Activated effector memory CD4-positive, alpha-beta T cell treated with anti-CD3 and anti-CD28 coated beads, Interleukin-2, amount 50 U/mL, for 16 hours (primary cell): ENCODE measurements around the gene TINCR.
"Not testable (repeated sequence)": the region's sequence is repeated elsewhere in the genome, so short reads cannot be mapped to it uniquely, and the experiment has no call there.

Source experiments
- DNase-seq: peaks from one replicate; pipeline ENCODE4 v3.0.0-alpha.2; 2020

Gene TINCR

DNA sequence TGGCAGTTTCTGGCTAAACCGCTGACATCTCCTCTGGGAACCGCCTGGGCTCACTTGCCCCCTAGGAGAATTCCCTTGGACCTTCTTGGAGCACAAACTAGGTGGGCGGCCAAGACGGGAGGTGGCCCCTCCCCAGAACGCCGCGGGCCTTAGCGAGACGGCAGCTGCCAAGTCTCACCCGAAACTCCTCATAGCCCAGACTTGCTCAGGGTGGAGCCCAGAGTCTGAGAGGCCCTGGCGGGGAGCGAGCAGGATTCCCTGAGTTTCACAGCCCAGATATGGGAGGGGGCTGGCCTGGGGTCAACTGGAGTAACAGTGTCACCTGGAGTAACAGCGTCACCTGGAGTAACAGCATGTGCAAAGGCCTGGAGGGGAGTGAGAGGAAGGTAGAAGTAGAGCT, 10.1 kb downstream of the TINCR start:
- no peak for DNase-seq

DNA sequence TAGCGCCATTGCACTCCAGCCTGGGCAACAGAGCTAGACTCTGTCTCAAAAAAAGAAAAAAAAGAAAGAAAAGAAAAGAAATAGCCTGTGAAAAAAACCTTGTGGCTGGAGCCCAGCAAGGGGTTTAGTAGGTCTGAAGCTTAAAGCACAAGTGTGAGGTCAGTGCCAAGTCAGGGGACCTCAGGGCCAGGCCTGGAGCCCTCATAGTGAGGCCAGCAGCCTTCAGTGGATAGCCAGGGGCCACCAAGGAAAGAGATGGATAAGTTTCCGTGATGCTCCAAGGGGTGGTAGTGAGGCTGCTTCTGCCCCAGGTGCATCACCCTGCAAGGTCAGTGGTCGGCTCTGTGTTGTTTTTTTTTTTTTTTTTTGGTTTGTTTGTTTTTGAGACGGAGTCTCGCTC, 12.9 kb downstream of the TINCR start:
- no peak for DNase-seq

DNA sequence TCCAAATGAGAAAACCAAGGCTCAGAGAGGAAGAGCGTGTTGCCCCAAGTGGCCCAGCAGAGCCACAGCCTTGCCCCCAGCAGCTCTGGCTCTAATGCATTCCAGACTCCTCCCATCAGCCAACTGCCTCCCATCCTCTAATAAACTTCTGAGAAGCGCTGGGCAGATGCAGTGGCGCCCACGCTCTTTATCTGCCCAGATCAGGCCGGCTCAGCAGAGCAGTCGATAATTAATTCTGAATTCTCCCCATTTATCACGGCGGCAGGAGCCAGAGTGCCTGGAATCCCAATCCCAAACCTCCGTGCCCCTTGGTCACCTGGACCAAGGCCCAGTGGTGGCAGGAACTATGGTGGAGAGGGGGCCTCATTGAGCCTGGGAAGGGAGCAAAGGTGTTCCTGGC, 13.9 kb downstream of the TINCR start:
- DNase-seq, result no peak

DNA sequence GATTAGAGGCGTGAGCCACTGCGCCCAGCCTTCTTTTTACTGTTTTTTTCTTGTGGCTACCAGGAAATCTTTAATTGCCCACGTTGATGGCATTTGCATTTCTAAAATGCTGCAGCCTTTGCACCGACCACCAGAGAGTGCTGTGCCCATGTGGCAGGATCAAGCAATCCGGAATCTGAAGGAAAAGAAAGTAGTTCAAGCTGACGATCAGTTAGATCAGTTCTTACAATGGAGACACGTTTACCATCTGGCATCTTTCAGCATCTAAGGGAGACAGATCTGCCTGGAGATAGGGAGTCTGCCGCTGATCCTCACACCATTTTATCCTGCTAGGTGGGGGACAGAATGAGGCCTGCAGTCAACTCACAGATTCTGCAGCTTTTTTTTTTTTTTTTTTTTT, 19.9 kb downstream of the TINCR start:
- no peak for DNase-seq

DNA sequence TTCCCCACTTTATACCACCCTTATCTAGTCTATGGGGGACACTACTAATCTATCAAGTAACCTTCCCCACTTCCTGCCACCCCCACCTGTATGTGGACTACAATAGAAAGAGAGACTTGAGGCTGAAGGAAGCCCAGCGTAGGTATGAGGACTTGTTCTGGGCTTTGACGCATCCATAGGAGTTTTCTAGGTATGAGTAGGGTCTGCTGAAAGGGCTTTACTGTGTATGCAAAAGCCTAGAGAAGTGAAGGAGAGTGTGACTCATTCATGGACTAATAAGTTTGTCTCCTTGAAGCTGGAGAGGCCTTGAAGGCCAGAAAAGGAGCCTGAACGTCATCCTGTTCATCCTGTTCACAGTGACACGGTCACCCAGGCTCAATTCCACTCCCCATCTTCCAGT, 21.8 kb downstream of the TINCR start:
- DNase-seq, result no peak

DNA sequence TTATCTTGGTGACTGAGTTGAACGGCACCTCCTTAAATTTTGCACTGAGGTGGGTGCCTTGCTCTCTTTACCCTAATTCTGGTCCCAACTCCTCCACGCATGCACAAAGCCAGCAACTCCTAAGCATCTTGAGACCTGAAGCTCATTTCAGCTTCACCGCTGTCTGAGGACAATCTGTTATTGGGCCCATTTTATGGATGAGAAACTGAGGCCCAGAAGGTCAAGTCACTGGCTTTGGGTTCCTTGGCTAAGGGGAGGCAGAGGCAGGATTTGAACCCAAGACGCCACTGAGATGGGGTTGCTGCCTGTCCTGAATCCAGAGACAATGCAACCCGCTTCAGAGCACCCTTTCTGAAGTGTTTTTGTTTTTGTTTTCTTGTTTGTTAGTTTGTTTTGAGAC, 22.7 kb downstream of the TINCR start:
- DNase-seq, result no peak

DNA sequence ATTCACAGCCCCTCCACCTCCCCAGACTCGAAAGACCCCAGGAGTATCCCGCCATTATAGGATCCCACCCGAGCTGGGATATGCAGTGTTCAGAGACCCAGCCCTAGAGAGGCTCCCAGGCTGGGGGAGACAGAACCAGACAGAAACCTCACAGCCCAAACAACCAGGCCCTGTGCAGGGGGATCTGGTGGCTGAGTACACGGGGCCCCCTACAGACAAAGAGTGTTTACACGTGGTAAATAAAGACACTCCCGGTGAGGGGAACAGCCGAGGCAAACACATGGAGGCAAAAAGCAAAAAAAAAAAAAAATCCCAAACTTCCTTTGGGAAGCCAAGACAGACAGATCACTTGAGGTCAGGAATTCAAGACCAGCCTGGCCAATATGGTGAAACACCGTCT, 25.1 kb downstream of the TINCR start:
- DNase-seq, result no peak

DNA sequence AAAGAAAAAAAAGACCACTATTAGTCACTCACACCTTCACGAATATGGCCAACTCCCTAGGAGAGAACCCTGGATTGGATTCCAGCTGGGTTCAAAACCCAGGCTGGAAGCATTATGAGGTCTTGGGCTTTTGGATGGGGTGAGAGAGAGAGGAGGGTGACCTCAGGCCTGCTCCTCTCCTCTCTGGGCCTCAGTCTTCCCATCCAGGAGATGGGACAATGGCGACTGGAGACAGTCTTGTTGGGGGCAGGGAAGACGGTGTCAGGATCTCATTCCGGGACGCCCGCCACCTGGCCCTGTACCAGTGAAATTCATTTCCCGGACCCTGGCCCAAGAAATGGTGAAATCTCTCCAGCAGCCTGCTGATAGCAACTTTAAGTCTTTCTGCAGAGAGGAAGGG, 26.3 kb downstream of the TINCR start:
- no peak for DNase-seq

DNA sequence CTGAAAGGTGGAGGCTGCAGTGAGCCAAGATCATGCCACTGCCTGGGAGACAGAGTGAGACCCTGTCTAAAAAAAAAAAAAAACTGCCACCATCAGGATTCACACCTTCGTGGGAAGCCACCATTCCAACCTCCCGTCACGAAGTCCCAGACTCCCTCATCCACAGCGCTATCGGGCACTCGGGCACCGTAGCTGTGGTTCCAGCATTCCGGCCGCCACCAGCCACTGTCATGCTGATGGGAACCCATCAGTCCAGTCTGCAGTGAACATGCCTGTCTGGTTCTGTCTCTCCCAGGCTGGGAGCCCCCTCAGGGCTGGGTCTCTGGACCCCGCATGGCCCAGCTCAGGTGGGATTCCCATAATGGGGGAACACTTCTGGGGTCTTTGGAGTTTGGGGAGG, 27.5 kb downstream of the TINCR start:
- DNase-seq, result no peak

DNA sequence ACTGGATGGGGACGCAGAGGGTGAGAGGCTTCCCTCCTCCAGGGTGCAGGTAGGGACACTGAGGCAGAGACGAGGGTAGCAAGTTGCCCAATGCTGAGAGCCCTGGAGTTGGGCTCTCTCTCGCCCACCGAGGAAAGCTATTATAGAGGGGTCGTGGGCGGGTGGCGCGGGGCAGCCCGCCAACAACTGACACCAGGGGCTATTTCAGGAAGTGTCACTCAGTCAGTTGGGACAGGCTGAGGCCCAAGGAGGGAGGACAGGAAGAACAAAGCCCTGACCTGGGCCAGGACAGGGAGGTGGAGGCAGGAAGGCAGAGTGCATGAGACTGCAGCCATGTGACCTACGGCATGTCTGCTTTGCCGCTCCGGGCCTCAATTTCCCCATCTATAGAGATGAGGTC, 29.9 kb downstream of the TINCR start:
- no peak for DNase-seq

DNA sequence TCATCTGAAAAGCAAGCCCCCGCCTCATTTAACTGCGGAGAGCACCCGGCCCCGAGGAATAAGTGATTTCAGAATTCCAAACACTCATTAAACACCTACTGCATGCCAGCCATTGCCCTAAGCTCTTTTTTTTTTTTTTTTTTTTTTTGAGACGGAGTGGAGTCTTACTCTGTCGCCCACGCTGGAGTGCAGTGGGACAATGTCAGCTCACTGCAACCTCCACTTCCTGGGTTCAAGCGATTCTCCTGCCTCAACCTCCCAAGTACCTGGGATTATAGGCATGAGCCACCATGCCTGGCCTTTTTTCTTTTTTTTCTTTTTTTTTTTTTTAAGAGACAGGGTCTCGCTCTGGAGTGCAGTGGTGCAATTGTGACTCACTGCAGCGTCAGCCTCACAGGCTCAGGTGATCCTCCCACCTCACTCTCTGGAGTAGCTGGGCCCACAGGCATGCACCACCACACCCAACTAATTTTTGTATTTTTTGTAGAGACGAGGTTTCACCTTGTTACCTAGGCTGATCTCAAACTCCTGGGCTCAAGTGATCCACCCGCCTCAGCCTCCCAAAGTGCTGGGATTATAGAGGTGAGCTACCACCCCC, 30.7 kb downstream of the TINCR start:
- DNase-seq, result not testable (repeated sequence)

DNA sequence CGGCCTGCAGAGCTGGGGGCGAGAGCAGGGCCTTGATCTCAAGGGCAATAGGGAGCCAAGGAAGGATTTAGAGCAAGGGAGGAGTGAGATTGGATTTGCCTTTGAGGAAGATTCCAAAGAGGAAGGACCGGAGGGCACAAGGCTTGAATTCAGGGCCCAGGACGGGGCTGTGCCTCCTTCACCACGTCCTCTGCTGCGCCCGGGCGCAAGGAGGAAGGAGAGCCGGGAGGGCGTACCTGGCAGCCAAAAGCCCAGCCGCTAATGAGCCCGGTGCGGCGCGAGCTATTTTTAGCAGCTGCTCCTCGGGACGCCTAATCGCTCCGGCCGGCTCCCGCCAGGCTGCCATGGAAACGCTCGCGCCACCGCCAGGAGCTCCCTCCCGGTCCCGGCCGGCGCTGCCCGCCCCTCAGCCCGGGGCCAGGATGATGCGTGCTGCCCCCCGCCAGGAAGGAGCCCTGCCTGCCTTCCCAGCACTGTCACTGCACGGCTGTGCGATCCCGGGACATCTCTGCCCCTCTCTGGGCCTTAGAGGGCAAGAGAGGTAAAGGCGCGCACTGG, 31.3 kb downstream of the TINCR start:
- no peak for DNase-seq

DNA sequence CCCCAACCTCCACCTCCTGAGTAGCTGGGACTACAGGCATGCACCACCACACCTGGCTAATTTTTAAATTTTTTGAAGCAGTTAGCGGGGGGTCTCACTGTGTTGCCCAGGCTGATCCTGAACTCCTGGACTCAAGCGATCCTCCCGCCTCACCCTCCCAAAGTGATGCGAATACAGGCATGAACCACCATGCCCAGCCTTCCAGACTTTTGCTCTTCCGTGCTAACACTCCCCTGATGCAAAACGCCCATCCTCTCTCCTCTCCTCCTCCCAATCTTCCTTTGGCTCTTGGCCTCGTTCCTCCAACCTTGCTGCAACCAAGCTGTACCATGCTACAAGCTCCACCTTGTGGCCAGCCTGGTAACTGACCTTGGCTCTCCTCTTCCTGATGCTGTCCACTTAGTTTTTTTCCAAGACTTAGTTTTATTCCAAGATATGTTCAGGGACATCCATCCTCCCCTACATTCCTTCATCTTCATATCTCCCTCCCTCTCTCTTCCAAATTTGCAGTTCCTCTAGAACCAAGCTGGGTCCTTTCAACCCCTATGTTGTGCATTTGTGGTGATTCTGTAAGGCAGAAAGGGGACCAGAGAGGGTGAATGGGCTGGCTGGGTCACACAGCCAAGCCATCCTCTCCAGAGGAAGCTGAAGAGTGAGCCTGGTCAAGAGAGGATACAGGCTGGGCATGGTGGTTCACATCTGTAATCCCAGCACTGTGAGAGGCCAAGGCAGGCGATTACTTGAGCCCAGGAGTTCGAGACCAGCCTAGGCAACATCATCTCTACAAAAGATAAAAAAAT, 32.8 kb downstream of the TINCR start:
- peak; percentile 62 for DNase-seq

DNA sequence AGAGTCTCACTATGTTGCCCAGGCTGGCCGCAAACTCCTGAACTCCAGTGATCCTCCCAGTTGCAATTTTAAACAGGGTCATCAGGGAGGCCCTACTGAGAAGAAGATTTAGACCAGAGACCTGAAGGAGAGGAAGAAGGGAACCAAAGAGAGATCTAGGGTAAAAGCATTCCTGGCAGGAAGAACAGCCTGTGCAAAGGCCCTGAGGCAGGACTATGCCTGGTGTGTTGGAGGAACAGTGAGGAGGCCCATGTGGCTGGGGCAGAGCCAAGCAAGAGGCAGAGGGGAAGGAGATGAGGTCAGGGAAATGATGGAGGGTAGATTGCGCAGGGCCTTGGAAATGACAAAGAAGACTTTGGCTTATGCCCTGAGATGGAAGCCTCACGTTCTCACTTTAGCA, 34.5 kb downstream of the TINCR start:
- DNase-seq, result no peak

DNA sequence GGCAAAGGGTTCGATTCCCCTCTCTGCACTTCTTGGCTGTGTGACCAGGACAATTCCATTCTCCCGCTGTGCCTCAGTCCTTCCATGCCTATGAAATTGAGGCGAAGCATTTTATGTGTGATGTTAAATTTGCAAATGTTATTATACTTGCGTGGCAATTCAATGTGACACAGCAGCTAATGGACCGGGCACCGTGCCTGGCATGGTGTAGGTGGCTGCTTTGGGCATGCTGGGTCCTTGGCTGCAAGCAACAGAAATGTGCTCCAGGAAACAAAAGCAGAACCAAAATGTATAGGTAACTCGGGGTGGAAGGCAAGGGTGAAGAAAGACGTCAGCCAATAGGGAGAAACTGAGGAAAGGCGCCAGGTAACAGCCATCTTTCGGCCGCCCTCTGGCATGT, 37.1 kb downstream of the TINCR start:
- DNase-seq, result no peak

DNA sequence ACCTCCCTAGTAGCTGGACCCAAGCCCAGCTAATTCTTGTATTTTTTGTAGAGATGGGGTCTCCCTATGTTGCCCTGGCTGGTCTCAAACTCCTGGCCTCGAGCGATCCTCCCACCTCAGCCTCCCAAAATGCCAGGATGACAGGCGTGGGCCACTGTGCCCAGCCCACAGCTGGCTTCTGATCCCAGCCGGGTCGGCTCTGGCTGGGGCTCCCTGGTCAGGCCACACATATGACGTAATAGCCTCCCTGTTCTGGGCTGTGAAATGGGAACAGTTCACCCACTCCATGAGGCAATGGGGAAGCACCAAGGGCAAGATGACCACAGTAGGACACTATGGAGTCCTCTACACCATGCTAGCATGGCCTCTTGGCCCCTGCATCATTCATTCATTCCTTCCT, 41.1 kb downstream of the TINCR start:
- no peak for DNase-seq

DNA sequence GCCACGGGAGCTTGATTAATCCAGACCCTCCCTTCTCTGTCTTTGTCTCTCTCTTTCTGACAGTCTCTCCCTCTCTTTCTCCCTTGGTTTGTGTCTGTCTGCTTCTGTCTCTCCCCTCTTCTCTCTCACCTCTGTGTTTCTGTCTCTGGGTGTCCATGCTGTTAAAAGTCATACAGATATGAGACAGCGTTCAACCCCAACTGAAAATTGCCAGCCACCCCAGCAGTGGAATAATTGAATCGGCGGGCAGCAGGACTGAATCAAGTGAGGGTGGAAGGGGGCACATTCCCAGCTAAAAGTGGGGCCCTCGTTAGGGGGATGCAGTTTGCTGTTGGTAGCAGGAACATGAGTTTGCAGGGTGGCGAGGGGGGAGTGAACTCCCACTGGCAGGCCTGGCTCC, 43.7 kb downstream of the TINCR start:
- DNase-seq, result no peak

DNA sequence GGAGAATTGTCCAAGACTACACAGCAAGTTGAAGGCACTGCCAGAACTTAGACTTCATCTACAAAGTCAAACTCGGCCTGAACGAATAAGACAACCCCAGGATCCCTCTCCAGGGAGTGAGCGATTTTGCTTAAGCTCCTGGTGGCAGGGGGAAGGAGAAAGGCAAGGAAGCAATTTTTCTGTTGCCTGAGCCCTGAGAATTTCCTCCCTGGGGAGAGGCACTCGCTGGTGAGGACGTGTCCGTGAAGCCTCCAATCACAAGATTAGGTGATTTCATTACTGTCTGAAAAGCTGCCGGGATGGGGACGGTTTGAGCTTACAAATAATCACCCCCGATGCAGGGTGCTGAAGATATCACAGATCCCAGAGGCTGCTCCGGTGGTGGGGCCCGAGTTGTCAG, 45.6 kb downstream of the TINCR start:
- no peak for DNase-seq

DNA sequence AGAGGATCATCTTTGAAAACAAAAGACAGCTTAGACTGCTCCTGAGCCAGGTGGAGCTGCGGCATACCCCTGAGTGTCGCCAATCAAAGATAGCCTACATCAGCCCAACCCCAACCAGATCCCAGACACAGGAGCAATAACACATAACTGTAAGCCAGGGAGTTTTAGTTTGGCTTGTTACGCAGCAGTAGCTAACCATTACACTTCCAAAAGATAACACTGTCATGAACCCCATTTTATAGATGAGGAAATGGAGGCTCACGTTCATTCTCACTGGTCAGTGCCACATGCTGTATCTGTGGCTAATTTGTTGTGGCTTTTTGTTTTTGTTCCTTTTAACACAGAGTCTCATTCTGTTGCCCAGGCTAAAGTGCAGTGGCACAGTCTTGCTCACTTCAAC, 47.3 kb downstream of the TINCR start:
- no peak for DNase-seq

DNA sequence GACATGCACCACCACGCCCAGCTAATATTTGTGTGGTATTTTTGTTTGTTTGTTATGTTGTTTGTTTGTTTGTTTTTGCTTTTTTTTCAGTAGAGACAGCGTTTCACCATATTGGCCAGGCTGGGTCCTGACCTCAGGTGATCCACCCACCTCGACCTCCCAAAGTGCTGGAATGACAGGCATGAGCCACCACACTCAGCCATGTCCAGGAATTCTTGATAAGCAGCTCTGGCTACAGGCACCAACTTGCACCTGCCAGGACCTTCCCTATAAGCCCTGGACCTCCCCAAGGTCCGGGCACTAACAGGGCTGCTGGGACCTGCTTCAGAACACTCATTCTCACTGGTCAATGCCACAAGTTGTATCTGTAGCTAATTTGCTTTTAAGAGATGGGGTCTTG, 48.7 kb downstream of the TINCR start:
- no peak for DNase-seq

DNA sequence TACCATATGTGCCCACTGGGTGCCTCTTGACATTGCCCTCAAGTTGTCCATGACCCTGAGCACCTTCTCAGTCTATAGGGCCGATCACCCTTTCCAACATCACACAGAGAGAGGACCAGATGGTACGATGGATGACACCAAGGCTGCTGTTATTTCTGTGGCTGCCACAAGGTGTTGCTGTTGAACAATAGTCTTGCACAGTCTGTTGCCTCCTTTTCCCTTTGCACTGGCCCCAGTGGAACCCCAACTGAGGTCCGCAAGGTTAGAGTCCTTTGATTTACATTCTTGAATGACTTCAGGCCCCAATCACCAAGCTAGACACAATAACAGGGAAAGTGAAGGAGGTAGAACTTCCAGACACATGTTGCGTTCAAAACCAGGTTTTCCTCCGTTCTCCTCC, 52.0 kb downstream of the TINCR start:
- DNase-seq, result no peak

DNA sequence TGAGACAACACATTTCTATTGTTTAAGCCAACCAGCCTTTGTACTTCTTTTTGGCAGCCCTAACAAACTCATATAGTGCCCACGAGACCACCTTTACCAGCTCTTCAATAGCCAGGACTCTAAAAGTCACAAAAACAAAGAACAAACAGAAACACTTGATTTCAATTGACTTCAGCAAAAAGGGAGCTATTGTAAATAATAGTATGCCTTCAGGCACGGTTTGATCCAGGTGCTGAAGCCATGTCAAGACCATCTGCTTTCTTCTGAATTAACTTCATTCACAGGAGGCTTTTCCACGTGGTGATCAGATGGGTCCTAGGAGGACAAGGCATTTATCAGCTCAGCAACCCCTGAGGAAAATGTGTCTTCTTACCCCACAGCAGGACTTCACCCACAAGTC, 53.8 kb downstream of the TINCR start:
- DNase-seq, result no peak

DNA sequence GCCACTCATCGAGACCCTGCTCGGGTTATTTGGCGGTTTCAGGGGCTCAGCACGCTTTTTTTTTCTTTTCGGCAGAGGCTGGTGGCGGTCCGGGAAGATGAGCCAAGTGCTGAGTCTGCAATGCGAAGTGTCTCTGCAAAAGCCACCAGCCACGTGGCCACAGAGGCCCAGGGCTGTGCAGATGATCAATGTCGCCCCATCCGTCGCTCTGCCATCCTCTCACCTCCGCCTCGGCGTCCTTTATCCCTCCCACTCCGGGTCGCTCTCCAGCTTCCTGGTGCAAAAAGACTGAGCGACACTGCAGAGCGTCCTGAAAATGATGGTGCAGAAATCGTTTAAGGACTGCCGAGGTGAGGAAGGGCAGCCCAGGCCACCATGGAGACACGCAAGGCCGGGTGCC, 55.0 kb downstream of the TINCR start:
- no peak for DNase-seq
